GM12878 (cell line): Measurements from ENCODE around the gene MAP7. TPM values are rescaled to one million over a fixed set of nuclear protein-coding genes. Genes with fewer than 3 reads are reported as not detected.

Experiments
- ATAC-seq: fragments of 200-7000 bp; cut with Tn5 transposase; 3 replicates; pipeline ENCODE4 v1.9.1; 2020; ENCODE audit warnings: mild to moderate bottlenecking, moderate library complexity
- BruUV-seq: library from RNA; stranded (reverse); fragments of 400-500 nt; replicated peaks from 2 replicates; lab custom pipeline; 2021; lab: Mats Ljungman, UMichigan
- CTCF ChIA-PET: fragments of 300-600 bp; sonication (Branson Sonifier 250); formaldehyde crosslinking; extraction: SDS; loops from one replicate; lab custom pipeline; 2021; ENCODE audit warnings: inconsistent platforms; lab: Yijun Ruan, JAX
- POLR2A ChIA-PET: fragments of 350-600 bp; formaldehyde crosslinking; extraction: SDS; loops from one replicate; lab custom pipeline; 2021; ENCODE audit warnings: inconsistent platforms; lab: Charles Lee
- RAD21 ChIA-PET: fragments of 300-600 bp; sonication (Branson Sonifier 250); formaldehyde crosslinking; loops from one replicate; lab custom pipeline; 2023; ENCODE audit warnings: antibody characterized with exemption; ENCODE audit not compliant: unreplicated experiment; lab: Charles Lee
- SMC1A ChIA-PET: fragments of 300-600 bp; sonication (Branson Sonifier 250); formaldehyde crosslinking; loops from one replicate; lab custom pipeline; 2023; ENCODE audit not compliant: unreplicated experiment, uncharacterized antibody; lab: Charles Lee
- DNase-seq: peaks from one replicate; pipeline ENCODE4 v3.0.0-alpha.2; 2011; ENCODE audit warnings: low read depth, low spot score
- FAIRE-seq: peaks from 3 replicates; lab custom pipeline; 2011; peaks lifted over from hg19 to GRCh38; lab: Jason Lieb, UNC
- H2AFZ ChIP-seq: 2 replicates; pipeline ENCODE4 v1.6.0; 2011; ENCODE audit warnings: low read depth, low read length, control low read depth; ENCODE audit not compliant: control insufficient read depth
- H3K27ac ChIP-seq: 2 replicates; pipeline ENCODE4 v1.5.1; 2011; ENCODE audit warnings: control low read depth; ENCODE audit not compliant: control insufficient read depth, insufficient read depth
- H3K27me3 ChIP-seq, 2 experiments: replicated peaks in 1 of 2; 2 replicates each; pipeline versions ENCODE4 v1.6.0 to v1.6.1; 2011; ENCODE audit warnings: low read length in 1 of 2; ENCODE audit not compliant: control insufficient read depth in 2 of 2, insufficient read depth in 2 of 2
- H3K36me3 ChIP-seq, 2 experiments: 2 replicates each; pipeline ENCODE4 v1.5.1; 2011; ENCODE audit warnings: low read length in 1 of 2; ENCODE audit not compliant: control insufficient read depth in 2 of 2, insufficient read depth in 2 of 2
- H3K4me1 ChIP-seq: 2 replicates; pipeline ENCODE4 v1.6.1; 2011; ENCODE audit warnings: mild to moderate bottlenecking, low read length, moderate library complexity, mixed read lengths; ENCODE audit not compliant: control insufficient read depth, insufficient read depth
- H3K4me2 ChIP-seq: 2 replicates; pipeline ENCODE4 v1.6.0; 2011; ENCODE audit warnings: control low read depth; ENCODE audit not compliant: control insufficient read depth, insufficient read depth
- H3K4me3 ChIP-seq: fragments of 200-600 bp; sonication (generic); 2 replicates; pipeline ENCODE4 v1.5.1; 2016
- H3K79me2 ChIP-seq: 2 replicates; pipeline ENCODE4 v1.6.0; 2011; ENCODE audit warnings: low read length; ENCODE audit not compliant: control insufficient read depth, insufficient read depth
- H3K9ac ChIP-seq: 2 replicates; pipeline ENCODE4 v1.8.0; 2011; ENCODE audit warnings: low read length, control low read depth, mixed read lengths; ENCODE audit not compliant: control insufficient read depth, insufficient read depth
- H3K9me3 ChIP-seq: replicated peaks from 3 replicates; pipeline ENCODE4 v1.5.1; 2011; ENCODE audit warnings: mild to moderate bottlenecking, low read length; ENCODE audit not compliant: control insufficient read depth, insufficient read depth
- H4K20me1 ChIP-seq: 2 replicates; pipeline ENCODE4 v1.6.0; 2011; ENCODE audit not compliant: control insufficient read depth, insufficient read depth
- ATF7 ChIP-seq: fragments of 450-650 bp; IDR thresholded peaks from 2 replicates; pipeline ENCODE4 v1.6.1; 2016; ENCODE audit warnings: low read depth, mild to moderate bottlenecking
- BHLHE40 ChIP-seq, 2 experiments: fragments of 450-650 bp in 1 of 2; IDR thresholded peaks; 2 replicates each; pipeline ENCODE4 v1.6.1; 2011 to 2017; ENCODE audit warnings: low read depth in 2 of 2, borderline replicate concordance in 1 of 2, improper control_type of control experiment in 1 of 2, low read length in 1 of 2, mild to moderate bottlenecking in 1 of 2
- BMI1 ChIP-seq: fragments of 450-650 bp; IDR thresholded peaks from 2 replicates; pipeline ENCODE4 v1.6.1; 2016; ENCODE audit warnings: mild to moderate bottlenecking, moderate library complexity, borderline replicate concordance
- DPF2 ChIP-seq: fragments of 450-650 bp; IDR thresholded peaks from 2 replicates; pipeline ENCODE4 v1.6.1; 2017; ENCODE audit warnings: mild to moderate bottlenecking
- ESRRA ChIP-seq: IDR thresholded peaks from 2 replicates; pipeline ENCODE4 v1.6.1; 2012; ENCODE audit warnings: mild to moderate bottlenecking, low read length, improper control_type of control experiment
- IKZF2 ChIP-seq, 2 experiments: fragments of 450-650 bp; IDR thresholded peaks; 2 replicates each; pipeline ENCODE4 v1.6.1; 2017; ENCODE audit warnings: mild to moderate bottlenecking in 2 of 2, moderate library complexity in 2 of 2
- IRF3 ChIP-seq: fragments of 450-650 bp; IDR thresholded peaks from 2 replicates; pipeline ENCODE4 v1.6.1; 2014; ENCODE audit warnings: mild to moderate bottlenecking
- RCOR1 ChIP-seq: conservative IDR thresholded peaks from 2 replicates; pipeline ENCODE4 v1.6.1; 2012; ENCODE audit warnings: low read depth, low read length, improper control_type of control experiment
- SMAD1 ChIP-seq: fragments of 450-650 bp; IDR thresholded peaks from 2 replicates; pipeline ENCODE4 v1.6.1; 2018; ENCODE audit warnings: mild to moderate bottlenecking, low read depth; ENCODE audit not compliant: partially characterized antibody
- SMARCA5 ChIP-seq: fragments of 450-650 bp; IDR thresholded peaks from 2 replicates; pipeline ENCODE4 v1.6.1; 2017; ENCODE audit warnings: mild to moderate bottlenecking
- SREBF1 ChIP-seq: IDR thresholded peaks from 2 replicates; pipeline ENCODE4 v1.6.1; 2012; ENCODE audit warnings: mild to moderate bottlenecking, low read length
- STAT3 ChIP-seq: IDR thresholded peaks from 2 replicates; pipeline ENCODE4 v1.6.1; 2011; ENCODE audit warnings: low read depth, low read length, improper control_type of control experiment
- SUZ12 ChIP-seq: fragments of 200-600 bp; sonication (generic); IDR thresholded peaks from one replicate; pipeline ENCODE4 v1.6.1; 2018; ENCODE audit warnings: antibody characterized with exemption, mild to moderate bottlenecking; ENCODE audit not compliant: unreplicated experiment
- ZBED1 ChIP-seq: IDR thresholded peaks from 2 replicates; pipeline ENCODE4 v1.6.1; 2016; ENCODE audit warnings: borderline replicate concordance
- ZNF217 ChIP-seq: fragments of 450-650 bp; IDR thresholded peaks from 2 replicates; pipeline ENCODE4 v1.6.1; 2017; ENCODE audit warnings: antibody characterized with exemption, mild to moderate bottlenecking
- WGBS: methylation state at CpG from one replicate; pipeline ENCODE4 v1.1.6; 2016; ENCODE audit warnings: low lambda C conversion rate; ENCODE audit not compliant: insufficient replicate concordance, insufficient coverage; ENCODE audit errors: missing lambda C conversion rate; 5-methylcytosine and 5-hydroxymethylcytosine counted together
- in situ Hi-C: fragments of 300-500 bp; cut with MboI; formaldehyde crosslinking; loops from 9 replicates; pipeline ENCODE4 v1.14.3; 2018; ENCODE audit warnings: mixed read lengths
- intact Hi-C: fragments of 100-400 bp; cut with micrococcal nuclease; formaldehyde crosslinking; loops from one replicate; pipeline ENCODE4 v1.14.2; 2022; ENCODE audit not compliant: unreplicated experiment
- polyA plus RNA-seq, 11 experiments: library from polyadenylated mRNA; depleted of rRNA in 4 of 11; unstranded in 6 of 11; stranded (reverse) in 5 of 11; fragments of >200 nt; fragmentation: Nextera tagmentation in 4 of 11; fragmentation: Illumina TruSeq in 1 of 11; extraction: Ambion mirVana in 4 of 11; extraction: Trizol in 1 of 11; gene quantifications; 1 replicate in 1 of 11; 2 replicates in 10 of 11; pipeline versions ENCODE4 v1.2.1 to v1.2.3, GENCODE V29; 2011 to 2016; ENCODE audit warnings: inconsistent platforms in 2 of 11, missing spikeins in 2 of 11, low read depth in 1 of 11
- total RNA-seq, 4 experiments: library from RNA; depleted of rRNA in 3 of 4; stranded (reverse); fragments of >200 nt in 3 of 4; fragmentation: Illumina TruSeq in 1 of 4; extraction: Trizol in 1 of 4; gene quantifications; 2 replicates each; pipeline versions ENCODE4 v1.2.1 to v1.2.3, GENCODE V29; 2013 to 2021
- TF ChIP-seq, protein P1 (sequence below): fragments of 150-350 bp; IDR thresholded peaks from 2 replicates; pipeline ENCODE4 v1.6.1; 2014; ENCODE audit warnings: mild to moderate bottlenecking, low read depth, low read length
- TF ChIP-seq, protein P2 (sequence below): IDR thresholded peaks from 2 replicates; pipeline ENCODE4 v1.6.1; 2012; ENCODE audit warnings: improper control_type of control experiment, low read depth, low read length; ENCODE audit not compliant: insufficient replicate concordance

MAP7 gene
- total and polyA plus RNA-seq, 10 of the 15 experiments (the other 5 are each of a cell fraction or from before 2014, with no cell fraction given) = 0.04 to 0.17 (median 0.08) TPM; not detected in 2

GRCh38 chr6:136365776-136366354 is 184.4 kb downstream of the MAP7 start:
- in situ Hi-C loops (no loop called here), intact Hi-C loops (no loop called here)
- Histone ChIP-seq H3K9me3 (no peaks in the 10 kb centered on the region), H3K36me3 (no peaks in the 10 kb centered on the region), H3K27ac (no peak overlapping the region), H3K4me3 (no peak overlapping the region), H3K4me2 (no peak overlapping the region), H3K79me2 (no peaks in the 10 kb centered on the region), H3K4me1 (no peaks in the 10 kb centered on the region), H4K20me1 (no peaks in the 10 kb centered on the region), H3K27me3 (peaks cover 2 to 3% of the 10 kb centered on the region in 2 experiments; a peak in 1 of 4 replicates), H2AFZ (no peak overlapping the region), H3K9ac (no peak overlapping the region)
- POLR2A ChIA-PET = no interaction called here
- no TSS peak for BruUV-seq
- CTCF ChIA-PET = no interaction called here
- 15% methylated on average over 11 of the region's 11 CpGs for WGBS
- RAD21 ChIA-PET = no interaction called here
- no peak for FAIRE-seq
- SMC1A ChIA-PET = interaction anchor here (0.6 kb wide), 1 partner anchor 228 kb away, joined by 3 read pairs; no protein-coding TSS in a partner anchor
- peak; percentile 22; the same call in 1 of the 3 replicates for ATAC-seq
- no peak for DNase-seq
- no peak for TF ChIP-seq STAT3
- TF ChIP-seq BMI1 = no peak
- TF ChIP-seq, protein P1, sequence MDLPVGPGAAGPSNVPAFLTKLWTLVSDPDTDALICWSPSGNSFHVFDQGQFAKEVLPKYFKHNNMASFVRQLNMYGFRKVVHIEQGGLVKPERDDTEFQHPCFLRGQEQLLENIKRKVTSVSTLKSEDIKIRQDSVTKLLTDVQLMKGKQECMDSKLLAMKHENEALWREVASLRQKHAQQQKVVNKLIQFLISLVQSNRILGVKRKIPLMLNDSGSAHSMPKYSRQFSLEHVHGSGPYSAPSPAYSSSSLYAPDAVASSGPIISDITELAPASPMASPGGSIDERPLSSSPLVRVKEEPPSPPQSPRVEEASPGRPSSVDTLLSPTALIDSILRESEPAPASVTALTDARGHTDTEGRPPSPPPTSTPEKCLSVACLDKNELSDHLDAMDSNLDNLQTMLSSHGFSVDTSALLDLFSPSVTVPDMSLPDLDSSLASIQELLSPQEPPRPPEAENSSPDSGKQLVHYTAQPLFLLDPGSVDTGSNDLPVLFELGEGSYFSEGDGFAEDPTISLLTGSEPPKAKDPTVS = no peak
- TF ChIP-seq SREBF1 = no peak
- no peak for TF ChIP-seq IRF3
- TF ChIP-seq ZBED1 = no peak
- TF ChIP-seq ATF7 = no peak
- no peak for TF ChIP-seq ESRRA
- TF ChIP-seq SMARCA5 = no peak
- TF ChIP-seq DPF2 = no peak
- TF ChIP-seq RCOR1 = no peak
- no peak for TF ChIP-seq BHLHE40 (IDR thresholded peaks at IDR 0.05; ENCODE audit: borderline replicate concordance in 1 of 2, low read depth in 2 of 2, low read length in 1 of 2)
- TF ChIP-seq SMAD1 = no peak
- no peak for TF ChIP-seq ZNF217
- no peak for TF ChIP-seq SUZ12
- TF ChIP-seq, protein P2, sequence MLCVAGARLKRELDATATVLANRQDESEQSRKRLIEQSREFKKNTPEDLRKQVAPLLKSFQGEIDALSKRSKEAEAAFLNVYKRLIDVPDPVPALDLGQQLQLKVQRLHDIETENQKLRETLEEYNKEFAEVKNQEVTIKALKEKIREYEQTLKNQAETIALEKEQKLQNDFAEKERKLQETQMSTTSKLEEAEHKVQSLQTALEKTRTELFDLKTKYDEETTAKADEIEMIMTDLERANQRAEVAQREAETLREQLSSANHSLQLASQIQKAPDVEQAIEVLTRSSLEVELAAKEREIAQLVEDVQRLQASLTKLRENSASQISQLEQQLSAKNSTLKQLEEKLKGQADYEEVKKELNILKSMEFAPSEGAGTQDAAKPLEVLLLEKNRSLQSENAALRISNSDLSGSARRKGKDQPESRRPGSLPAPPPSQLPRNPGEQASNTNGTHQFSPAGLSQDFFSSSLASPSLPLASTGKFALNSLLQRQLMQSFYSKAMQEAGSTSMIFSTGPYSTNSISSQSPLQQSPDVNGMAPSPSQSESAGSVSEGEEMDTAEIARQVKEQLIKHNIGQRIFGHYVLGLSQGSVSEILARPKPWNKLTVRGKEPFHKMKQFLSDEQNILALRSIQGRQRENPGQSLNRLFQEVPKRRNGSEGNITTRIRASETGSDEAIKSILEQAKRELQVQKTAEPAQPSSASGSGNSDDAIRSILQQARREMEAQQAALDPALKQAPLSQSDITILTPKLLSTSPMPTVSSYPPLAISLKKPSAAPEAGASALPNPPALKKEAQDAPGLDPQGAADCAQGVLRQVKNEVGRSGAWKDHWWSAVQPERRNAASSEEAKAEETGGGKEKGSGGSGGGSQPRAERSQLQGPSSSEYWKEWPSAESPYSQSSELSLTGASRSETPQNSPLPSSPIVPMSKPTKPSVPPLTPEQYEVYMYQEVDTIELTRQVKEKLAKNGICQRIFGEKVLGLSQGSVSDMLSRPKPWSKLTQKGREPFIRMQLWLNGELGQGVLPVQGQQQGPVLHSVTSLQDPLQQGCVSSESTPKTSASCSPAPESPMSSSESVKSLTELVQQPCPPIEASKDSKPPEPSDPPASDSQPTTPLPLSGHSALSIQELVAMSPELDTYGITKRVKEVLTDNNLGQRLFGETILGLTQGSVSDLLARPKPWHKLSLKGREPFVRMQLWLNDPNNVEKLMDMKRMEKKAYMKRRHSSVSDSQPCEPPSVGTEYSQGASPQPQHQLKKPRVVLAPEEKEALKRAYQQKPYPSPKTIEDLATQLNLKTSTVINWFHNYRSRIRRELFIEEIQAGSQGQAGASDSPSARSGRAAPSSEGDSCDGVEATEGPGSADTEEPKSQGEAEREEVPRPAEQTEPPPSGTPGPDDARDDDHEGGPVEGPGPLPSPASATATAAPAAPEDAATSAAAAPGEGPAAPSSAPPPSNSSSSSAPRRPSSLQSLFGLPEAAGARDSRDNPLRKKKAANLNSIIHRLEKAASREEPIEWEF = no peak
- TF ChIP-seq IKZF2 (IDR thresholded peaks at IDR 0.05) = no peak
